Spleen (tissue), 7 donors: ENCODE measurements around the gene IKZF3.

Experiments
- POLR2A ChIP-seq, 3 donors: fragments of 450-650 bp; IDR thresholded peaks; one replicate each; pipeline ENCODE4 v1.5.1; 2017; ENCODE audit warnings: antibody characterized with exemption in 3 of 3, mild to moderate bottlenecking in 1 of 3
- POLR2AphosphoS5 ChIP-seq, 3 donors: sonication (generic); formaldehyde crosslinking; IDR thresholded peaks; one replicate each; pipeline ENCODE4 v1.5.1; 2017; ENCODE audit warnings: antibody characterized with exemption in 3 of 3
- TF ChIP-seq, protein P1 (sequence below), 11 experiments: fragments of 200-600 bp in 7 of 11; fragments of 450-650 bp in 4 of 11; sonication (generic) in 4 of 11; IDR thresholded peaks in 8 of 11; conservative IDR thresholded peaks in 3 of 11; 1 replicate in 7 of 11; 2 replicates in 4 of 11; pipeline versions ENCODE4 v1.4.0 to v1.8.0; 2016 to 2021; ENCODE audit warnings: antibody characterized with exemption in 11 of 11, inconsistent platforms in 4 of 11, mild to moderate bottlenecking in 1 of 11
- donor health status: DM: no; HTN: no; CAD: no; lungs with moderate emphysema.
- donor health status: DM: no; HTN: no; CAD: no.
- donor health status: DM: no; HTN: no; CAD: no.

GRCh38 chr17:39872751-39873150 lies 8.6 kb upstream of the IKZF3 start:
- TF ChIP-seq POLR2A (IDR thresholded peaks at IDR 0.05), result no peak
- no peak for TF ChIP-seq POLR2AphosphoS5 (IDR thresholded peaks at IDR 0.05)
- TF ChIP-seq, protein P1, sequence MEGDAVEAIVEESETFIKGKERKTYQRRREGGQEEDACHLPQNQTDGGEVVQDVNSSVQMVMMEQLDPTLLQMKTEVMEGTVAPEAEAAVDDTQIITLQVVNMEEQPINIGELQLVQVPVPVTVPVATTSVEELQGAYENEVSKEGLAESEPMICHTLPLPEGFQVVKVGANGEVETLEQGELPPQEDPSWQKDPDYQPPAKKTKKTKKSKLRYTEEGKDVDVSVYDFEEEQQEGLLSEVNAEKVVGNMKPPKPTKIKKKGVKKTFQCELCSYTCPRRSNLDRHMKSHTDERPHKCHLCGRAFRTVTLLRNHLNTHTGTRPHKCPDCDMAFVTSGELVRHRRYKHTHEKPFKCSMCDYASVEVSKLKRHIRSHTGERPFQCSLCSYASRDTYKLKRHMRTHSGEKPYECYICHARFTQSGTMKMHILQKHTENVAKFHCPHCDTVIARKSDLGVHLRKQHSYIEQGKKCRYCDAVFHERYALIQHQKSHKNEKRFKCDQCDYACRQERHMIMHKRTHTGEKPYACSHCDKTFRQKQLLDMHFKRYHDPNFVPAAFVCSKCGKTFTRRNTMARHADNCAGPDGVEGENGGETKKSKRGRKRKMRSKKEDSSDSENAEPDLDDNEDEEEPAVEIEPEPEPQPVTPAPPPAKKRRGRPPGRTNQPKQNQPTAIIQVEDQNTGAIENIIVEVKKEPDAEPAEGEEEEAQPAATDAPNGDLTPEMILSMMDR (IDR thresholded peaks at IDR 0.05 in 8 of 11, conservative IDR thresholded peaks at IDR 0.05 in 3 of 11), result peak in 7 of 11 experiments; percentile 7 to 58 (median 26)
